Measurements from ENCODE around the gene FASN. TPM values are rescaled to one million over a fixed set of nuclear protein-coding genes. Genes with fewer than 3 reads are reported as not detected.
A peak's percentile ranks its signal among the peaks of the same experiment; 100 is the strongest.

The FASN gene
- total and polyA plus RNA-seq, 2 of the 13 experiments (the other 11 are each of a cell fraction or from before 2014, with no cell fraction given): 51.7 to 101 TPM

- TF ChIP-seq ZBTB10 (CRISPR knock-in tag; IDR thresholded peaks at IDR 0.05; ENCODE audit: borderline replicate concordance): no peak
- TF ChIP-seq CEBPB (IDR thresholded peaks at IDR 0.05; ENCODE audit: borderline replicate concordance, low read depth, low read length): peak; percentile 74
- no peak for TF ChIP-seq KDM3A (CRISPR knock-in tag; IDR thresholded peaks at IDR 0.05; ENCODE audit: low read depth)
- no peak for TF ChIP-seq ZNF446 (CRISPR knock-in tag; IDR thresholded peaks at IDR 0.05)
- TF ChIP-seq U2AF1 (optimal IDR thresholded peaks at IDR 0.05; ENCODE audit: low read depth, low read length): no peak
- TF ChIP-seq ZNF235 (CRISPR knock-in tag; IDR thresholded peaks at IDR 0.05; ENCODE audit: borderline replicate concordance): no peak
- TF ChIP-seq ZNF619 (CRISPR knock-in tag; IDR thresholded peaks at IDR 0.05): no peak
- TF ChIP-seq NR2C2 (CRISPR knock-in tag; IDR thresholded peaks at IDR 0.05; ENCODE audit: borderline replicate concordance): no peak
- no peak for TF ChIP-seq GLI4 (CRISPR knock-in tag; IDR thresholded peaks at IDR 0.05; ENCODE audit: borderline replicate concordance)
- no peak for TF ChIP-seq ARNT2 (CRISPR knock-in tag; IDR thresholded peaks at IDR 0.05; ENCODE audit: low read depth)
- peak; percentile 27; the same call in 1 of the 2 replicates for TF ChIP-seq ZNF724P (CRISPR knock-in tag; IDR thresholded peaks at IDR 0.05; ENCODE audit: borderline replicate concordance)
- TF ChIP-seq, protein P1, sequence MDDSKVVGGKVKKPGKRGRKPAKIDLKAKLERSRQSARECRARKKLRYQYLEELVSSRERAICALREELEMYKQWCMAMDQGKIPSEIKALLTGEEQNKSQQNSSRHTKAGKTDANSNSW (CRISPR knock-in tag; IDR thresholded peaks at IDR 0.05; ENCODE audit: borderline replicate concordance): no peak
- TF ChIP-seq SOX13 (IDR thresholded peaks at IDR 0.05): no peak
- peak in 1 of 2 experiments; percentile 29; a peak in 1 of 4 replicates for TF ChIP-seq SOX13 (CRISPR knock-in tag; conservative IDR thresholded peaks at IDR 0.05 in 1 of 2, IDR thresholded peaks at IDR 0.05 in 1 of 2)
- TF ChIP-seq HIC2 (CRISPR knock-in tag; IDR thresholded peaks at IDR 0.05; ENCODE audit: low read depth): no peak
- no peak for TF ChIP-seq EEA1 (CRISPR knock-in tag; IDR thresholded peaks at IDR 0.05; ENCODE audit: borderline replicate concordance)
- TF ChIP-seq SMARCC2 (IDR thresholded peaks at IDR 0.05): no peak
- no peak for TF ChIP-seq ZSCAN12 (CRISPR knock-in tag; IDR thresholded peaks at IDR 0.05)
- TF ChIP-seq ZNF543 (CRISPR knock-in tag; IDR thresholded peaks at IDR 0.05): no peak
- no peak for TF ChIP-seq ZNF326 (CRISPR knock-in tag; IDR thresholded peaks at IDR 0.05; ENCODE audit: borderline replicate concordance)
- no peak for TF ChIP-seq ZNF256 (CRISPR knock-in tag; conservative IDR thresholded peaks at IDR 0.05)
- TF ChIP-seq FOXC1 (CRISPR knock-in tag; IDR thresholded peaks at IDR 0.05; ENCODE audit: borderline replicate concordance): no peak
These were observed 19.4 kb upstream of the FASN start (continued) for GRCh38 chr17:82117139-82118090.

Measured in HepG2 (cell line).